ENCODE data around the gene PCDHGA11.
"Not testable (repeated sequence)": the region's sequence is repeated elsewhere in the genome, so short reads cannot be mapped to it uniquely, and the experiment has no call there.

The PCDHGA11 gene

GRCh38 chr5:141387557-141388311, 33.1 kb upstream of the PCDHGA11 start, which contains the start of gene PCDHGB4:
PCDHGB4 (plus strand) TSS chr5:141387698; CDS start chr5:141387885, 187 bp downstream.
- H2AK5ac ChIP-seq (ENCODE audit: low read length); H3K4me1 ChIP-seq (ENCODE audit: control insufficient read depth in 1 of 2, insufficient read depth in 2 of 2, low read length in 2 of 2); H3K14ac ChIP-seq (ENCODE audit: low read length); H3K27me3 ChIP-seq (ENCODE audit: insufficient read depth, low read length); H4K8ac ChIP-seq (ENCODE audit: low read depth, low read length); H2BK12ac ChIP-seq (ENCODE audit: low read length); H2BK5ac ChIP-seq (ENCODE audit: low read depth, low read length, poor library complexity); H4K91ac ChIP-seq (ENCODE audit: low read depth, low read length); H3K79me1 ChIP-seq (ENCODE audit: low read length); H3K18ac ChIP-seq (ENCODE audit: low read length); H2AFZ ChIP-seq (ENCODE audit: insufficient read depth, low read length, poor library complexity); H3K9ac ChIP-seq (ENCODE audit: low read length); H3K4ac ChIP-seq (ENCODE audit: low read depth, low read length); H4K12ac ChIP-seq (ENCODE audit: low read depth, low read length); H3K23ac ChIP-seq (ENCODE audit: low read length); H2BK120ac ChIP-seq (ENCODE audit: insufficient read depth, low read length, poor library complexity); H3K79me2 ChIP-seq (ENCODE audit: control insufficient read depth, insufficient read depth, low read length, poor library complexity); H3K27ac ChIP-seq (ENCODE audit: low read depth, low read length): not testable (repeated sequence)
- Histone ChIP-seq H3K4me2 (ENCODE audit: low read length) (peak within 1 kb of the TSS; percentile 54), H3K9me3 (ENCODE audit: insufficient read depth, low read depth, low read length) (peaks cover 38% of the 10 kb centered on the region), H3K4me3 (ENCODE audit: low read depth, low read length) (peak within 1 kb of the TSS; percentile 48), H3K36me3 (ENCODE audit: control insufficient read depth in 1 of 2, insufficient read depth in 2 of 2, low read length in 2 of 2) (peaks cover 10 to 13% of the 10 kb centered on the region in 2 experiments)
- DNase-seq = peak in 1 of 2 donors; percentile 47
- no CpG with 5 or more reads among the region's 40 CpGs for WGBS (ENCODE audit: extremely low coverage, insufficient coverage, insufficient read length)

GRCh38 chr5:141388661-141389060, 32.2 kb upstream of the PCDHGA11 start:
- H3K79me1 ChIP-seq (ENCODE audit: low read length) = no peaks in the 10 kb centered on the region
- H3K23ac ChIP-seq (ENCODE audit: low read length) = no peak overlapping the region
- H3K4me2 ChIP-seq (ENCODE audit: low read length) = no peak overlapping the region
- no CpG with 5 or more reads among the region's 10 CpGs for WGBS (ENCODE audit: extremely low coverage, insufficient coverage, insufficient read length)
- H4K8ac ChIP-seq (ENCODE audit: low read depth, low read length) = no peak overlapping the region
- no peak overlapping the region for H2BK5ac ChIP-seq (ENCODE audit: low read depth, low read length, poor library complexity)
- H3K36me3 ChIP-seq (ENCODE audit: control insufficient read depth in 1 of 2, insufficient read depth in 2 of 2, low read length in 2 of 2) = peaks cover 16 to 20% of the 10 kb centered on the region in 2 experiments
- H3K4me3 ChIP-seq (ENCODE audit: low read depth, low read length) = peak overlapping the region; percentile 48
- no peak for DNase-seq
- H3K27me3 ChIP-seq (ENCODE audit: insufficient read depth, low read length) = no peaks in the 10 kb centered on the region
- no peak overlapping the region for H4K12ac ChIP-seq (ENCODE audit: low read depth, low read length)
- no peak overlapping the region for H2BK12ac ChIP-seq (ENCODE audit: low read length)
- no peak overlapping the region for H2AFZ ChIP-seq (ENCODE audit: insufficient read depth, low read length, poor library complexity)
- H3K4ac ChIP-seq (ENCODE audit: low read depth, low read length) = no peak overlapping the region
- no peak overlapping the region for H2BK120ac ChIP-seq (ENCODE audit: insufficient read depth, low read length, poor library complexity)
- H3K79me2 ChIP-seq (ENCODE audit: control insufficient read depth, insufficient read depth, low read length, poor library complexity) = no peaks in the 10 kb centered on the region
- H4K91ac ChIP-seq (ENCODE audit: low read depth, low read length) = no peak overlapping the region
- no peak overlapping the region for H2AK5ac ChIP-seq (ENCODE audit: low read length)
- H3K14ac ChIP-seq (ENCODE audit: low read length) = no peak overlapping the region
- H3K4me1 ChIP-seq (ENCODE audit: control insufficient read depth in 1 of 2, insufficient read depth in 2 of 2, low read length in 2 of 2) = no peaks in the 10 kb centered on the region
- H3K9ac ChIP-seq (ENCODE audit: low read length) = no peak overlapping the region
- no peak overlapping the region for H3K27ac ChIP-seq (ENCODE audit: low read depth, low read length)
- no peak overlapping the region for H3K18ac ChIP-seq (ENCODE audit: low read length)
- H3K9me3 ChIP-seq (ENCODE audit: insufficient read depth, low read depth, low read length) = peaks cover 38% of the 10 kb centered on the region

- H3K9me3 ChIP-seq (ENCODE audit: insufficient read depth, low read depth, low read length) = peaks cover 40% of the 10 kb centered on the region
- no peak overlapping the region for H3K4ac ChIP-seq (ENCODE audit: low read depth, low read length)
- H3K4me3 ChIP-seq (ENCODE audit: low read depth, low read length) = no peak overlapping the region
- no peak overlapping the region for H3K23ac ChIP-seq (ENCODE audit: low read length)
- H3K14ac ChIP-seq (ENCODE audit: low read length) = no peak overlapping the region
- no peak overlapping the region for H3K4me2 ChIP-seq (ENCODE audit: low read length)
- H2BK12ac ChIP-seq (ENCODE audit: low read length) = no peak overlapping the region
- peaks cover 19 to 23% of the 10 kb centered on the region in 2 experiments for H3K36me3 ChIP-seq (ENCODE audit: control insufficient read depth in 1 of 2, insufficient read depth in 2 of 2, low read length in 2 of 2)
- H4K91ac ChIP-seq (ENCODE audit: low read depth, low read length) = no peak overlapping the region
- H3K27ac ChIP-seq (ENCODE audit: low read depth, low read length) = no peak overlapping the region
- WGBS (ENCODE audit: extremely low coverage, insufficient coverage, insufficient read length) = no CpG with 5 or more reads among the region's 77 CpGs
- H3K18ac ChIP-seq (ENCODE audit: low read length) = no peak overlapping the region
- no peak overlapping the region for H2BK120ac ChIP-seq (ENCODE audit: insufficient read depth, low read length, poor library complexity)
- no peak overlapping the region for H2AK5ac ChIP-seq (ENCODE audit: low read length)
- no peaks in the 10 kb centered on the region for H3K4me1 ChIP-seq (ENCODE audit: control insufficient read depth in 1 of 2, insufficient read depth in 2 of 2, low read length in 2 of 2)
- no peaks in the 10 kb centered on the region for H3K79me1 ChIP-seq (ENCODE audit: low read length)
- H3K9ac ChIP-seq (ENCODE audit: low read length) = no peak overlapping the region
- H3K79me2 ChIP-seq (ENCODE audit: control insufficient read depth, insufficient read depth, low read length, poor library complexity) = no peaks in the 10 kb centered on the region
- no peak overlapping the region for H4K8ac ChIP-seq (ENCODE audit: low read depth, low read length)
- DNase-seq = no peak
- H2BK5ac ChIP-seq (ENCODE audit: low read depth, low read length, poor library complexity) = no peak overlapping the region
- no peak overlapping the region for H4K12ac ChIP-seq (ENCODE audit: low read depth, low read length)
- H2AFZ ChIP-seq (ENCODE audit: insufficient read depth, low read length, poor library complexity) = no peak overlapping the region
- H3K27me3 ChIP-seq (ENCODE audit: insufficient read depth, low read length) = no peaks in the 10 kb centered on the region
Measured at GRCh38 chr5:141389153-141390042, 31.5 kb upstream of the PCDHGA11 start.

- Histone ChIP-seq H3K4ac (ENCODE audit: low read depth, low read length) (no peak within 1 kb of the TSS), H3K9me3 (ENCODE audit: insufficient read depth, low read depth, low read length) (peaks cover 38% of the 10 kb centered on the region), H4K8ac (ENCODE audit: low read depth, low read length) (no peak within 1 kb of the TSS), H2BK12ac (ENCODE audit: low read length) (no peak within 1 kb of the TSS), H3K18ac (ENCODE audit: low read length) (no peak within 1 kb of the TSS), H3K23ac (ENCODE audit: low read length) (no peak within 1 kb of the TSS), H3K27ac (ENCODE audit: low read depth, low read length) (no peak within 1 kb of the TSS), H2BK120ac (ENCODE audit: insufficient read depth, low read length, poor library complexity) (no peak within 1 kb of the TSS), H3K79me2 (ENCODE audit: control insufficient read depth, insufficient read depth, low read length, poor library complexity) (no peaks in the 10 kb centered on the region), H2BK5ac (ENCODE audit: low read depth, low read length, poor library complexity) (no peak within 1 kb of the TSS), H3K4me2 (ENCODE audit: low read length) (no peak within 1 kb of the TSS), H3K79me1 (ENCODE audit: low read length) (no peaks in the 10 kb centered on the region), H3K14ac (ENCODE audit: low read length) (no peak within 1 kb of the TSS), H2AFZ (ENCODE audit: insufficient read depth, low read length, poor library complexity) (no peak within 1 kb of the TSS), H4K12ac (ENCODE audit: low read depth, low read length) (no peak within 1 kb of the TSS), H4K91ac (ENCODE audit: low read depth, low read length) (no peak within 1 kb of the TSS), H3K4me1 (ENCODE audit: control insufficient read depth in 1 of 2, insufficient read depth in 2 of 2, low read length in 2 of 2) (no peaks in the 10 kb centered on the region), H2AK5ac (ENCODE audit: low read length) (no peak within 1 kb of the TSS), H3K36me3 (ENCODE audit: control insufficient read depth in 1 of 2, insufficient read depth in 2 of 2, low read length in 2 of 2) (peaks cover 19 to 25% of the 10 kb centered on the region in 2 experiments), H3K4me3 (ENCODE audit: low read depth, low read length) (no peak within 1 kb of the TSS), H3K9ac (ENCODE audit: low read length) (no peak within 1 kb of the TSS), H3K27me3 (ENCODE audit: insufficient read depth, low read length) (no peaks in the 10 kb centered on the region)
- no CpG with 5 or more reads among the region's 38 CpGs for WGBS (ENCODE audit: extremely low coverage, insufficient coverage, insufficient read length)
- DNase-seq = no peak
Measured at GRCh38 chr5:141392429-141393198, 28.2 kb upstream of the PCDHGA11 start, which contains the start of gene PCDHGA8. PCDHGA8 (plus strand) TSS chr5:141392633; CDS start chr5:141392814, 181 bp downstream.
